K562 (cell line): ENCODE measurements around the gene TXNIP. TPM values are rescaled to one million over a fixed set of nuclear protein-coding genes. Genes with fewer than 3 reads are reported as not detected.

Experiments
- CXXC5 ChIP-seq: fragments of 250-450 bp; sonication (Bioruptor Pico); IDR thresholded peaks from 2 replicates; pipeline ENCODE4 v1.8.0; 2022; ENCODE audit warnings: inconsistent platforms, mild to moderate bottlenecking, moderate library complexity
- ELF2 ChIP-seq: fragments of 250-450 bp; sonication (Bioruptor Pico); IDR thresholded peaks from 2 replicates; pipeline ENCODE4 v1.5.0; 2021; ENCODE audit warnings: mild to moderate bottlenecking
- ESRRB ChIP-seq: fragments of 250-450 bp; sonication (Bioruptor Pico); IDR thresholded peaks from 2 replicates; pipeline ENCODE4 v1.5.0; 2020; ENCODE audit warnings: mild to moderate bottlenecking, moderate library complexity, borderline replicate concordance
- FOXA3 ChIP-seq, 2 experiments: fragments of 450-650 bp in 1 of 2; sonication (generic) in 1 of 2; formaldehyde crosslinking; IDR thresholded peaks in 1 of 2; conservative IDR thresholded peaks in 1 of 2; 2 replicates each; pipeline versions ENCODE4 v1.4.0 to v1.8.0; 2020 to 2022; ENCODE audit warnings: mild to moderate bottlenecking in 2 of 2, missing genetic modification reagents in 1 of 2
- PPARD ChIP-seq: fragments of 250-450 bp; sonication (Bioruptor Pico); IDR thresholded peaks from 2 replicates; pipeline ENCODE4 v1.8.0; 2022; ENCODE audit warnings: inconsistent platforms, mild to moderate bottlenecking, moderate library complexity
- PTTG1 ChIP-seq: fragments of 450-650 bp; IDR thresholded peaks from 2 replicates; pipeline ENCODE4 v1.6.1; 2016; ENCODE audit warnings: low read depth, mild to moderate bottlenecking, missing genetic modification characterization, missing compliant biosample characterization
- PURB ChIP-seq: sonication (generic); formaldehyde crosslinking; IDR thresholded peaks from 2 replicates; pipeline ENCODE4 v1.9.0; 2021; ENCODE audit warnings: low read depth, mild to moderate bottlenecking, missing genetic modification reagents
- RBM25 ChIP-seq: fragments of 200-400 bp; formaldehyde crosslinking; IDR thresholded peaks from 2 replicates; pipeline ENCODE4 v1.6.1; 2018; ENCODE audit warnings: low read length, low read depth, moderate library complexity; ENCODE audit not compliant: severe bottlenecking
- RNF2 ChIP-seq: sonication (generic); IDR thresholded peaks from 2 replicates; pipeline ENCODE4 v1.6.1; 2016
- SMARCB1 ChIP-seq: IDR thresholded peaks from 2 replicates; pipeline ENCODE4 v1.6.1; 2011; ENCODE audit warnings: improper control_type of control experiment, low read depth; ENCODE audit not compliant: insufficient read length
- TAF1 ChIP-seq: IDR thresholded peaks from 2 replicates; pipeline ENCODE4 v1.6.1; 2011; ENCODE audit warnings: mild to moderate bottlenecking, low read length, moderate library complexity; ENCODE audit not compliant: insufficient read depth, control insufficient read depth, severe bottlenecking; ENCODE audit errors: extremely low read depth
- ZZZ3 ChIP-seq: fragments of 450-650 bp; IDR thresholded peaks from 2 replicates; pipeline ENCODE4 v1.6.1; 2016; ENCODE audit warnings: antibody characterized with exemption, mild to moderate bottlenecking, moderate library complexity
- polyA plus RNA-seq, 8 experiments: library from polyadenylated mRNA; depleted of rRNA in 4 of 8; stranded (reverse) in 5 of 8; unstranded in 3 of 8; fragments of >200 nt; fragmentation: Nextera tagmentation in 2 of 8; fragmentation: Illumina TruSeq in 1 of 8; extraction: Ambion mirVana in 2 of 8; extraction: Trizol in 1 of 8; gene quantifications; 2 replicates each; pipeline versions ENCODE4 v1.2.1 to v1.2.3, GENCODE V29; 2011 to 2014; ENCODE audit warnings: inconsistent platforms in 1 of 8, missing spikeins in 1 of 8
- total RNA-seq, 7 experiments: library from RNA; depleted of rRNA in 6 of 7; stranded (reverse); fragments of >200 nt in 6 of 7; fragmentation: Illumina TruSeq in 2 of 7; extraction: Trizol in 2 of 7; gene quantifications; 2 replicates each; pipeline versions ENCODE4 v1.2.1 to v1.2.3, GENCODE V29; 2011 to 2021; ENCODE audit warnings: low replicate concordance in 1 of 7
- TF ChIP-seq, protein P1 (sequence below): fragments of 450-650 bp; formaldehyde crosslinking; IDR thresholded peaks from 2 replicates; pipeline ENCODE4 v1.4.0; 2020; ENCODE audit warnings: mild to moderate bottlenecking, moderate library complexity
- TF ChIP-seq, protein P2 (sequence below): fragments of 450-650 bp; IDR thresholded peaks from 2 replicates; pipeline ENCODE4 v1.7.0; 2016; ENCODE audit warnings: borderline replicate concordance
- TF ChIP-seq, protein P3 (sequence below): fragments of 450-650 bp; formaldehyde crosslinking; IDR thresholded peaks from 2 replicates; pipeline ENCODE4 v1.4.0; 2022; ENCODE audit warnings: missing genetic modification characterization
- TF ChIP-seq, protein P4 (sequence below): fragments of 450-650 bp; formaldehyde crosslinking; IDR thresholded peaks from 2 replicates; pipeline ENCODE4 v1.4.0; 2020; ENCODE audit warnings: mild to moderate bottlenecking, moderate library complexity
- TF ChIP-seq, protein P5 (sequence below), 2 experiments: fragments of 250-450 bp in 1 of 2; fragments of 450-650 bp in 1 of 2; sonication (Bioruptor Pico) in 1 of 2; IDR thresholded peaks; 2 replicates each; pipeline versions ENCODE4 v1.6.1 to v1.8.0; 2016 to 2021; ENCODE audit warnings: mild to moderate bottlenecking in 2 of 2, moderate library complexity in 2 of 2, missing compliant biosample characterization in 1 of 2, missing genetic modification characterization in 1 of 2
- TF ChIP-seq, protein P6 (sequence below): IDR thresholded peaks from 2 replicates; pipeline ENCODE4 v1.6.1; 2011; ENCODE audit not compliant: insufficient read length; ENCODE audit errors: extremely low read depth

Gene TXNIP
- total and polyA plus RNA-seq, 9 of the 15 experiments (the other 6 are each of a cell fraction or from before 2014, with no cell fraction given), result 120 to 499 (median 257) TPM

DNA sequence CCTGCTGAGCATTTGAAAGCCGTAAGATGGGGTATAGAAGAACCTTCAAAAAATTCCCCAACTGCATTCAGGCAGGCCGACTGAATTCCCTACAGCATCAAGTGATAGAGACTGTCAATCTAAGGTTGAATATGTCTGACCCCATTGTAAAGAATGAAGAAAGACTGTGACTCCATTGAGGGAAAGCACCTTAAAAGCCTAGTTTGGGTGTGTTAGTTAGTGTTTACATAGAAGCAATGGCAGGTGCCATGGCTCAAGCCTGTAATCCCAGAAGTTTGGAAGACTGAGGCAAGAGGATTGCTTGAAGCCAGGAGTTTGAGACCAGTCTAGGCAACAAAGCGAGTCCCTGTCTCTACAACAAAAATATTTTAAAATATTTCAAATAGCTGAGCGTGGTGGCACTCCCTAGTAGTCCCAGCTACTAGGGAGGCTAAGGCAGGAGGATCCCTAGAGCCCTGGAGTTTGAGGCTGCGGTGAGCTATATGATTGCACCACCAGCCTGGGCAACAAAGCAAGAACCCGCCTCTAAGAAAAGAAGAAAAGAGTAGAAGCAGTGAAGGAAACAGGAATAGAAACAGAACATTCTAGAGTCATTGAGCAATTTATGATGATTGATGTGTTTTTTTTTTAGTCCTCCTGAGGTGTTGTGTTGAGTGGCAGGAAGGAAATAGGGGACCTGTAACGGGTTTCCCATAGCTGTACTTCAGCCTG is 16.5 kb downstream of the TXNIP start (continued):
- TF ChIP-seq PTTG1 (tag) (0 out of 2 replicates have a peak, but pooled peaks have one; percentile 35), FOXA3 (CRISPR knock-in tag; conservative IDR thresholded peaks at IDR 0.05 in 1 of 2, IDR thresholded peaks at IDR 0.05 in 1 of 2) (peak; percentile 13 to 17; a peak in 2 of 4 replicates), ZZZ3 (no peak), ELF2 (CRISPR knock-in tag) (no peak), RNF2 (no peak), SMARCB1 (no peak), PURB (CRISPR knock-in tag) (no peak), TAF1 (peak; percentile 29), RBM25 (no peak), CXXC5 (CRISPR knock-in tag) (peak; percentile 9; the same call in 1 of the 2 replicates), PPARD (no peak), ESRRB (CRISPR knock-in tag) (0 out of 2 replicates have a peak, but pooled peaks have one; percentile 38)
- TF ChIP-seq, protein P1, sequence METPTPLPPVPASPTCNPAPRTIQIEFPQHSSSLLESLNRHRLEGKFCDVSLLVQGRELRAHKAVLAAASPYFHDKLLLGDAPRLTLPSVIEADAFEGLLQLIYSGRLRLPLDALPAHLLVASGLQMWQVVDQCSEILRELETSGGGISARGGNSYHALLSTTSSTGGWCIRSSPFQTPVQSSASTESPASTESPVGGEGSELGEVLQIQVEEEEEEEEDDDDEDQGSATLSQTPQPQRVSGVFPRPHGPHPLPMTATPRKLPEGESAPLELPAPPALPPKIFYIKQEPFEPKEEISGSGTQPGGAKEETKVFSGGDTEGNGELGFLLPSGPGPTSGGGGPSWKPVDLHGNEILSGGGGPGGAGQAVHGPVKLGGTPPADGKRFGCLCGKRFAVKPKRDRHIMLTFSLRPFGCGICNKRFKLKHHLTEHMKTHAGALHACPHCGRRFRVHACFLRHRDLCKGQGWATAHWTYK (CRISPR knock-in tag), result no peak
- TF ChIP-seq, protein P2, sequence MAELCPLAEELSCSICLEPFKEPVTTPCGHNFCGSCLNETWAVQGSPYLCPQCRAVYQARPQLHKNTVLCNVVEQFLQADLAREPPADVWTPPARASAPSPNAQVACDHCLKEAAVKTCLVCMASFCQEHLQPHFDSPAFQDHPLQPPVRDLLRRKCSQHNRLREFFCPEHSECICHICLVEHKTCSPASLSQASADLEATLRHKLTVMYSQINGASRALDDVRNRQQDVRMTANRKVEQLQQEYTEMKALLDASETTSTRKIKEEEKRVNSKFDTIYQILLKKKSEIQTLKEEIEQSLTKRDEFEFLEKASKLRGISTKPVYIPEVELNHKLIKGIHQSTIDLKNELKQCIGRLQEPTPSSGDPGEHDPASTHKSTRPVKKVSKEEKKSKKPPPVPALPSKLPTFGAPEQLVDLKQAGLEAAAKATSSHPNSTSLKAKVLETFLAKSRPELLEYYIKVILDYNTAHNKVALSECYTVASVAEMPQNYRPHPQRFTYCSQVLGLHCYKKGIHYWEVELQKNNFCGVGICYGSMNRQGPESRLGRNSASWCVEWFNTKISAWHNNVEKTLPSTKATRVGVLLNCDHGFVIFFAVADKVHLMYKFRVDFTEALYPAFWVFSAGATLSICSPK, result no peak
- TF ChIP-seq, protein P3, sequence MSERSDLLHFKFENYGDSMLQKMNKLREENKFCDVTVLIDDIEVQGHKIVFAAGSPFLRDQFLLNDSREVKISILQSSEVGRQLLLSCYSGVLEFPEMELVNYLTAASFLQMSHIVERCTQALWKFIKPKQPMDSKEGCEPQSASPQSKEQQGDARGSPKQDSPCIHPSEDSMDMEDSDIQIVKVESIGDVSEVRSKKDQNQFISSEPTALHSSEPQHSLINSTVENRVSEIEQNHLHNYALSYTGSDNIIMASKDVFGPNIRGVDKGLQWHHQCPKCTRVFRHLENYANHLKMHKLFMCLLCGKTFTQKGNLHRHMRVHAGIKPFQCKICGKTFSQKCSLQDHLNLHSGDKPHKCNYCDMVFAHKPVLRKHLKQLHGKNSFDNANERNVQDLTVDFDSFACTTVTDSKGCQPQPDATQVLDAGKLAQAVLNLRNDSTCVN (CRISPR knock-in tag), result 0 out of 2 replicates have a peak, but pooled peaks have one; percentile 13
- TF ChIP-seq, protein P4, sequence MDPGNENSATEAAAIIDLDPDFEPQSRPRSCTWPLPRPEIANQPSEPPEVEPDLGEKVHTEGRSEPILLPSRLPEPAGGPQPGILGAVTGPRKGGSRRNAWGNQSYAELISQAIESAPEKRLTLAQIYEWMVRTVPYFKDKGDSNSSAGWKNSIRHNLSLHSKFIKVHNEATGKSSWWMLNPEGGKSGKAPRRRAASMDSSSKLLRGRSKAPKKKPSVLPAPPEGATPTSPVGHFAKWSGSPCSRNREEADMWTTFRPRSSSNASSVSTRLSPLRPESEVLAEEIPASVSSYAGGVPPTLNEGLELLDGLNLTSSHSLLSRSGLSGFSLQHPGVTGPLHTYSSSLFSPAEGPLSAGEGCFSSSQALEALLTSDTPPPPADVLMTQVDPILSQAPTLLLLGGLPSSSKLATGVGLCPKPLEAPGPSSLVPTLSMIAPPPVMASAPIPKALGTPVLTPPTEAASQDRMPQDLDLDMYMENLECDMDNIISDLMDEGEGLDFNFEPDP (CRISPR knock-in tag), result 0 out of 2 replicates have a peak, but pooled peaks have one; percentile 14
- TF ChIP-seq, protein P5, sequence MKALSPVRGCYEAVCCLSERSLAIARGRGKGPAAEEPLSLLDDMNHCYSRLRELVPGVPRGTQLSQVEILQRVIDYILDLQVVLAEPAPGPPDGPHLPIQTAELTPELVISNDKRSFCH (CRISPR knock-in tag; IDR thresholded peaks at IDR 0.05), result no peak
- TF ChIP-seq, protein P5 (tag; IDR thresholded peaks at IDR 0.05), result 0 out of 2 replicates have a peak, but pooled peaks have one; percentile 15
- TF ChIP-seq, protein P6, sequence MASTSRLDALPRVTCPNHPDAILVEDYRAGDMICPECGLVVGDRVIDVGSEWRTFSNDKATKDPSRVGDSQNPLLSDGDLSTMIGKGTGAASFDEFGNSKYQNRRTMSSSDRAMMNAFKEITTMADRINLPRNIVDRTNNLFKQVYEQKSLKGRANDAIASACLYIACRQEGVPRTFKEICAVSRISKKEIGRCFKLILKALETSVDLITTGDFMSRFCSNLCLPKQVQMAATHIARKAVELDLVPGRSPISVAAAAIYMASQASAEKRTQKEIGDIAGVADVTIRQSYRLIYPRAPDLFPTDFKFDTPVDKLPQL, result no peak
